IMR-90 (cell line): ENCODE results near the gene EP300. TPM values are rescaled to one million over a fixed set of nuclear protein-coding genes. Genes with fewer than 3 reads are reported as not detected.

Experiments used
- ATAC-seq: fragments of 200-7000 bp; cut with Tn5 transposase; 2 replicates; pipeline ENCODE4 v1.9.1; 2020; ENCODE audit warnings: low read depth, mild to moderate bottlenecking, moderate library complexity
- BruUV-seq: library from RNA; stranded (reverse); fragments of 400-500 nt; replicated peaks from 2 replicates; lab custom pipeline; 2021; lab: Mats Ljungman, UMichigan
- CTCF ChIA-PET: fragments of 300-600 bp; formaldehyde crosslinking; extraction: SDS; loops from one replicate; lab custom pipeline; 2021; ENCODE audit warnings: antibody characterized with exemption; lab: Yijun Ruan, JAX
- POLR2A ChIA-PET: fragments of 300-600 bp; sonication (Branson Sonifier 250); formaldehyde crosslinking; loops from one replicate; lab custom pipeline; 2022; ENCODE audit warnings: antibody characterized with exemption; ENCODE audit not compliant: unreplicated experiment; lab: Charles Lee
- DNase-seq: peaks from one replicate; pipeline ENCODE4 v3.0.0; 2013
- H2AFZ ChIP-seq: replicated peaks from 2 replicates; pipeline ENCODE3; 2013; ENCODE audit warnings: low read length, mild to moderate bottlenecking; ENCODE audit not compliant: poor library complexity
- H2AK5ac ChIP-seq: 2 replicates; pipeline ENCODE4 v1.6.1; 2013; ENCODE audit warnings: low read depth, low read length, inconsistent platforms
- H2AK9ac ChIP-seq: replicated peaks from 2 replicates; pipeline ENCODE3; 2013; ENCODE audit warnings: mild to moderate bottlenecking, low read depth, low read length, moderate library complexity; ENCODE audit not compliant: poor library complexity
- H2BK120ac ChIP-seq: 2 replicates; pipeline ENCODE4 v1.6.1; 2013; ENCODE audit warnings: low read depth, low read length, inconsistent platforms
- H2BK15ac ChIP-seq: 3 replicates; pipeline ENCODE4 v1.6.1; 2013; ENCODE audit warnings: low read depth, low read length, inconsistent platforms
- H2BK20ac ChIP-seq: 2 replicates; pipeline ENCODE4 v1.6.1; 2013; ENCODE audit warnings: low read depth, mild to moderate bottlenecking, inconsistent platforms, low read length, moderate library complexity
- H2BK5ac ChIP-seq: 2 replicates; pipeline ENCODE4 v1.6.1; 2013; ENCODE audit warnings: mild to moderate bottlenecking, low read depth, low read length, inconsistent platforms; ENCODE audit not compliant: poor library complexity, severe bottlenecking
- H3K14ac ChIP-seq: replicated peaks from 2 replicates; pipeline ENCODE4 v1.6.1; 2013; ENCODE audit warnings: low read depth, low read length, inconsistent platforms
- H3K18ac ChIP-seq: 2 replicates; pipeline ENCODE4 v1.6.1; 2013; ENCODE audit warnings: low read depth, low read length, control low read depth
- H3K23ac ChIP-seq: 2 replicates; pipeline ENCODE4 v1.6.1; 2013; ENCODE audit warnings: low read depth, low read length, inconsistent platforms
- H3K27ac ChIP-seq: 2 replicates; pipeline ENCODE4 v1.5.1; 2013; ENCODE audit warnings: mild to moderate bottlenecking, control low read depth, low read length; ENCODE audit not compliant: insufficient read depth
- H3K27me3 ChIP-seq: 2 replicates; pipeline ENCODE4 v1.6.1; 2013; ENCODE audit warnings: low read length; ENCODE audit not compliant: control insufficient read depth, insufficient read depth
- H3K36me3 ChIP-seq: 2 replicates; pipeline ENCODE4 v1.6.1; 2013; ENCODE audit warnings: low read length, mixed read lengths; ENCODE audit not compliant: control insufficient read depth, insufficient read depth
- H3K4ac ChIP-seq: 2 replicates; pipeline ENCODE4 v1.6.1; 2013; ENCODE audit warnings: low read depth, low read length, inconsistent platforms
- H3K4me1 ChIP-seq: 2 replicates; pipeline ENCODE4 v1.6.1; 2013; ENCODE audit warnings: low read length, mixed read lengths; ENCODE audit not compliant: control insufficient read depth, insufficient read depth
- H3K4me2 ChIP-seq: 2 replicates; pipeline ENCODE4 v1.6.1; 2013; ENCODE audit warnings: low read depth, mild to moderate bottlenecking, control low read depth, low read length, moderate library complexity
- H3K4me3 ChIP-seq: 2 replicates; pipeline ENCODE4 v1.5.1; 2013; ENCODE audit warnings: low read depth, mild to moderate bottlenecking, control low read depth, low read length, moderate library complexity; ENCODE audit not compliant: insufficient read depth
- H3K56ac ChIP-seq: 2 replicates; pipeline ENCODE4 v1.6.1; 2013; ENCODE audit warnings: low read length, inconsistent platforms; ENCODE audit not compliant: insufficient read depth; ENCODE audit errors: extremely low read depth
- H3K79me1 ChIP-seq, 2 experiments: 2 replicates each; pipeline ENCODE4 v1.6.1; 2013; ENCODE audit warnings: low read length in 2 of 2, inconsistent platforms in 1 of 2, low read depth in 1 of 2
- H3K9ac ChIP-seq: 2 replicates; pipeline ENCODE4 v1.6.1; 2013; ENCODE audit warnings: low read depth, low read length, control low read depth
- H3K9me1 ChIP-seq: 2 replicates; pipeline ENCODE4 v1.6.1; 2013; ENCODE audit warnings: low read length, inconsistent platforms; ENCODE audit not compliant: insufficient read depth
- H3K9me3 ChIP-seq: 2 replicates; pipeline ENCODE4 v1.6.1; 2013; ENCODE audit warnings: low read length; ENCODE audit not compliant: control insufficient read depth, insufficient read depth
- H4K20me1 ChIP-seq: 2 replicates; pipeline ENCODE4 v1.6.1; 2013; ENCODE audit warnings: low read length, inconsistent platforms; ENCODE audit not compliant: insufficient read depth
- H4K5ac ChIP-seq: 2 replicates; pipeline ENCODE4 v1.6.1; 2013; ENCODE audit warnings: mild to moderate bottlenecking, low read depth, low read length, control low read depth
- H4K8ac ChIP-seq, 2 experiments: 2 replicates each; pipeline ENCODE4 v1.6.1; 2013; ENCODE audit warnings: low read depth in 2 of 2, low read length in 2 of 2, control low read depth in 1 of 2, inconsistent platforms in 1 of 2
- H4K91ac ChIP-seq: 2 replicates; pipeline ENCODE4 v1.6.1; 2013; ENCODE audit warnings: low read depth, low read length, inconsistent platforms; ENCODE audit not compliant: insufficient read depth
- CHD1 ChIP-seq: IDR thresholded peaks from 2 replicates; pipeline ENCODE4 v1.6.1; 2012; ENCODE audit warnings: low read depth, low read length, improper control_type of control experiment
- CTCF ChIP-seq: conservative IDR thresholded peaks from 2 replicates; pipeline ENCODE4 v1.5.1; 2012; ENCODE audit warnings: mild to moderate bottlenecking, low read depth, low read length, improper control_type of control experiment
- FOS ChIP-seq: fragments of 150-350 bp; IDR thresholded peaks from 2 replicates; pipeline ENCODE4 v1.6.1; 2016; ENCODE audit warnings: low read depth, low read length
- NFE2L2 ChIP-seq: fragments of 150-350 bp; IDR thresholded peaks from 2 replicates; pipeline ENCODE4 v1.6.1; 2016; ENCODE audit warnings: low read depth, mild to moderate bottlenecking, low read length
- POLR2A ChIP-seq: IDR thresholded peaks from 2 replicates; pipeline ENCODE4 v1.6.1; 2012; ENCODE audit warnings: mild to moderate bottlenecking, low read depth, low read length
- RAD21 ChIP-seq: IDR thresholded peaks from 2 replicates; pipeline ENCODE4 v1.6.1; 2012; ENCODE audit warnings: low read length, improper control_type of control experiment
- RCOR1 ChIP-seq: IDR thresholded peaks from 2 replicates; pipeline ENCODE4 v1.6.1; 2012; ENCODE audit warnings: mild to moderate bottlenecking, low read length, improper control_type of control experiment; ENCODE audit not compliant: insufficient replicate concordance
- RFX5 ChIP-seq: IDR thresholded peaks from 2 replicates; pipeline ENCODE4 v1.8.0; 2012; ENCODE audit warnings: low read depth, mild to moderate bottlenecking, low read length, moderate library complexity
- SMC3 ChIP-seq: fragments of 150-350 bp; IDR thresholded peaks from 2 replicates; pipeline ENCODE4 v1.6.1; 2016; ENCODE audit warnings: low read depth, mild to moderate bottlenecking, antibody characterized with exemption, low read length, moderate library complexity
- USF2 ChIP-seq: fragments of 150-350 bp; IDR thresholded peaks from 2 replicates; pipeline ENCODE4 v1.6.1; 2017; ENCODE audit warnings: mild to moderate bottlenecking, antibody characterized with exemption, low read length, low read depth
- WGBS, 2 experiments: methylation state at CpG; one replicate each; pipeline versions ENCODE4 v1.1.5 to v1.1.7; 2013; ENCODE audit warnings: missing lambda C conversion rate in 2 of 2; ENCODE audit not compliant: insufficient read length in 1 of 2; ENCODE audit errors: extremely low coverage in 2 of 2; 5-methylcytosine and 5-hydroxymethylcytosine counted together
- dilution Hi-C: fragments of 300-500 bp; cut with HindIII; formaldehyde crosslinking; loops from one replicate; pipeline ENCODE4 v1.14.3; 2018; ENCODE audit warnings: low sequenced_read_pairs; ENCODE audit not compliant: unreplicated experiment
- in situ Hi-C: fragments of 300-500 bp; cut with MboI; formaldehyde crosslinking; loops from 3 replicates; pipeline ENCODE4 v1.14.3; 2019; ENCODE audit warnings: low sequenced_read_pairs, inconsistent platforms, mixed read lengths
- intact Hi-C: fragments of 100-400 bp; cut with micrococcal nuclease; formaldehyde crosslinking; loops from 2 replicates; pipeline ENCODE4 v1.10.0; 2022
- polyA plus RNA-seq, 3 experiments: library from polyadenylated mRNA; depleted of rRNA; stranded (reverse); fragments of >200 nt; gene quantifications; 2 replicates each; pipeline ENCODE4 v1.2.3, GENCODE V29; 2012; ENCODE audit warnings: low replicate concordance in 1 of 3
- total RNA-seq: library from RNA; depleted of rRNA; stranded (reverse); fragments of >200 nt; gene quantifications from 2 replicates; pipeline ENCODE4 v1.2.3, GENCODE V29; 2012

Gene EP300
- total and polyA plus RNA-seq, 2 of the 4 experiments (the other 2 are of a cell fraction), result 23.3 to 27.4 TPM

GRCh38 chr22:41215409-41215808 is 123.0 kb downstream of the EP300 start:
- Histone ChIP-seq H2BK20ac (no peak overlapping the region), H2AK5ac (no peak overlapping the region), H3K27me3 (no peaks in the 10 kb centered on the region), H2AK9ac (no peak overlapping the region), H3K9me3 (no peaks in the 10 kb centered on the region), H3K9me1 (peaks cover 19% of the 10 kb centered on the region), H3K79me1 (peaks cover 7 to 33% of the 10 kb centered on the region in 2 experiments; a peak in 2 of 4 replicates), H4K8ac (no peak overlapping the region), H3K56ac (no peak overlapping the region), H3K4me2 (no peak overlapping the region; the same call in 1 of the 2 replicates), H3K4me3 (no peak overlapping the region), H4K91ac (no peak overlapping the region), H2BK5ac (no peak overlapping the region), H2BK15ac (no peak overlapping the region), H2AFZ (no peak overlapping the region), H3K36me3 (peaks cover 17% of the 10 kb centered on the region), H3K4me1 (peaks cover 18% of the 10 kb centered on the region), H3K23ac (no peak overlapping the region), H4K5ac (no peak overlapping the region), H3K18ac (no peak overlapping the region), H2BK120ac (no peak overlapping the region), H3K14ac (no peak overlapping the region), H3K9ac (no peak overlapping the region), H3K4ac (no peak overlapping the region), H4K20me1 (no peaks in the 10 kb centered on the region), H3K27ac (no peak overlapping the region)
- dilution Hi-C loops, result no loop called here
- TF ChIP-seq POLR2A, result no peak
- no peak for TF ChIP-seq CHD1
- no peak for TF ChIP-seq CTCF
- TF ChIP-seq USF2, result no peak
- TF ChIP-seq RFX5, result no peak
- TF ChIP-seq SMC3, result no peak
- no peak for TF ChIP-seq NFE2L2
- TF ChIP-seq RCOR1, result no peak
- TF ChIP-seq FOS, result no peak
- TF ChIP-seq RAD21, result no peak
- DNase-seq (no peak), ATAC-seq (no peak)
- intact Hi-C loops, result no loop called here
- POLR2A ChIA-PET, result interaction anchor here (0.6 kb wide), 1 partner anchor 166 kb away, joined by 3 read pairs; no protein-coding TSS in a partner anchor
- WGBS, 2 experiments, result 100% methylated on average over 3 of the region's 10 CpGs; no CpG with 5 or more reads in 1 of the 2 experiments
- CTCF ChIA-PET, result no interaction called here
- in situ Hi-C loops, result no loop called here
- BruUV-seq, result no TSS peak
